ENCODE measurements around the gene PHKG2.

GRCh38 chr16:30780021-30780420 lies 31.8 kb downstream of the PHKG2 start:
- TF ChIP-seq CTCF (conservative IDR thresholded peaks at IDR 0.05; ENCODE audit: low read depth, low read length) (no peak), EZH2 (IDR thresholded peaks at IDR 0.05; ENCODE audit: borderline replicate concordance, low read depth, low read length, poor library complexity, severe bottlenecking) (no peak)
